Activated T-helper 1 cell treated with anti-CD3 and anti-CD28 coated beads, Interleukin-12 subunit alpha, Interleukin-12 subunit beta, Interleukin-2, Interleukin-4 antibody, amounts not matched to agents 30 ng/mL and 10 ng/mL and 1 ng/mL, durations not matched to agents 14 hours and 24 hours and 36 hours (primary cell): ENCODE results near the gene FADS3. TPM values are rescaled to one million over a fixed set of nuclear protein-coding genes. Genes with fewer than 3 reads are reported as not detected.
A peak's percentile ranks its signal among the peaks of the same experiment; 100 is the strongest.

Experiments
- DNase-seq: peaks from one replicate; pipeline ENCODE4 v3.0.0; 2021; ENCODE audit warnings: low spot score
- H3K27ac Mint-ChIP-seq: one replicate; pipeline ENCODE4 v1.8.0; 2021; ENCODE audit warnings: mild to moderate bottlenecking, mixed read lengths
- H3K27me3 Mint-ChIP-seq: one replicate; pipeline ENCODE4 v1.8.0; 2022; ENCODE audit warnings: mild to moderate bottlenecking, moderate library complexity, mixed read lengths; ENCODE audit not compliant: insufficient read depth
- H3K36me3 Mint-ChIP-seq: one replicate; pipeline ENCODE4 v1.8.0; 2021; ENCODE audit warnings: low read depth, mixed read lengths
- H3K4me1 Mint-ChIP-seq: one replicate; pipeline ENCODE4 v1.8.0; 2021; ENCODE audit warnings: low read depth, mixed read lengths
- H3K4me3 Mint-ChIP-seq: one replicate; pipeline ENCODE4 v1.8.0; 2021; ENCODE audit warnings: mild to moderate bottlenecking, moderate library complexity, mixed read lengths
- H3K9me3 Mint-ChIP-seq: one replicate; pipeline ENCODE4 v1.8.0; 2021; ENCODE audit warnings: mixed read lengths
- intact Hi-C: fragments of 100-400 bp; cut with micrococcal nuclease; formaldehyde crosslinking; loops from one replicate; pipeline ENCODE4 v1.15.1; 2024
- total RNA-seq: library from RNA; stranded (reverse); gene quantifications from 2 replicates; pipeline ENCODE4 v1.2.3, GENCODE V29; 2022

Gene FADS3
- total RNA-seq, 1 donor from 2014 or later = 14.2 TPM

DNA sequence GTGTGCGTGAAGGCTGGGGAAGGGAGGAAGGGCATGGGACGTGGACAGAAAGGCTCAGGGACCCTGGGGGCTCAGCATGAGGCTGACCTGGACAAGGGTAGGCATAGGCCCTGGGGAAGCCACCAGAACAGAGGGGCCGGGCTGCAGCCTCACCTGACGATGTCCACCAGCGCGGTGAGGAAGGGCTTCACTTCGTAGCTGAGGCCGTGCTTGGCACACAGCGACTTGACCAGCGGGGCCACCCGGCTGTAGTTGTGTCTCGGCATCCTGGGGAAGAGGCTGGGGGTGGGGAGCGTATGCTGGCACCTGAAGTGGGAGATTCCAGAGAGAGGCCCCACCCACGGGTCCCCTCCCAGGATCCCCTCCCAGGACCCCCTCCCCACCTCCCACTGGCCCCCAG is 15.6 kb downstream of the FADS3 start:
- Mint-ChIP-seq H3K9me3 (no peaks in the 10 kb centered on the region), H3K4me1 (peaks cover 6% of the 10 kb centered on the region), H3K36me3 (no peaks in the 10 kb centered on the region), H3K27ac (no peak overlapping the region), H3K4me3 (no peak overlapping the region), H3K27me3 (no peaks in the 10 kb centered on the region)
- intact Hi-C loops = no loop called here
- no peak for DNase-seq

DNA sequence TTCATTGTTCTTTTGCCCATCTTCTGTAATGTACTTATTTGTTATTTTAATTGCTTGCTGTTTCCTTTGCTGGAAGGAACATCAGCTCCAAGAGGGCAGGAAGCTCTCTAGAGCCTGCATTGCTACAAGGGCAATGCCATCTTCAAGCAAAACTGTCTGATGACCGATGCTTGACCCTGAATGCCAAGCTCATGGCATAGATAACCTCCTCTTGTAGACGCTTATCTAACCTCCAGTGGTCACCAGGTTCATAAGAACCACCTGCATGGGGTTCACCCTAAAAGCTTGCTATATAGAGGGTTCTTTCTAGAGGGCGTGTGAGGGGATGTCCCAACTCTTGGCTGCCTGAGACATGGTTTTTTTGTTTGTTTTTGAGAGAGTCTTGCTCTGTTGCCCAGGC is 16.5 kb downstream of the FADS3 start:
- H3K36me3 Mint-ChIP-seq = no peaks in the 10 kb centered on the region
- intact Hi-C loops = no loop called here
- H3K9me3 Mint-ChIP-seq = no peaks in the 10 kb centered on the region
- H3K4me3 Mint-ChIP-seq = no peak overlapping the region
- H3K27me3 Mint-ChIP-seq = no peaks in the 10 kb centered on the region
- no peak overlapping the region for H3K27ac Mint-ChIP-seq
- DNase-seq = no peak
- peaks cover 6% of the 10 kb centered on the region for H3K4me1 Mint-ChIP-seq

DNA sequence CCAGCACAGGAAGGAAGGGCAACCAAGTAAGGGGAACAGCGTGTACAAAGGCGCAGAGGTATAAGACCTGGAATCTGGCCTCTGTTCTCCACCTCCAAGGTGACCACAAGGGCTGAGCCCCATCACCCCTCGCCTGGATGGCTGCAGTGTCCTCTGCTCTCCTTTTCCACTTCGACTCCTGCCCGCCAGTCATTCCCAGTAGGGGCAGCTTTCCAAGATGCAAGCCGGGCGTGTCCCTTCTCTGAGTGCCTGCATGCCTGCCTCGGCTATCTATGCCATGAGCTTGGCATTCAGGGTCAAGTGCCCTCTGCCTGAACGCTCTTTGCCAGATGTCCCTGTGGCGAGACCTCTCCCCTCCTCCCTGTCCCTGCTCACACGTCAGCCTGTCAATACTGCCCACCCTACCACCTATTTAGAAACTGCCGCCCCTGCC is 17.0 kb downstream of the FADS3 start:
- Mint-ChIP-seq H3K27me3 (no peaks in the 10 kb centered on the region), H3K36me3 (no peaks in the 10 kb centered on the region), H3K4me3 (no peak overlapping the region), H3K27ac (no peak overlapping the region), H3K9me3 (no peaks in the 10 kb centered on the region), H3K4me1 (peaks cover 6% of the 10 kb centered on the region)
- no peak for DNase-seq
- intact Hi-C loops = no loop called here

DNA sequence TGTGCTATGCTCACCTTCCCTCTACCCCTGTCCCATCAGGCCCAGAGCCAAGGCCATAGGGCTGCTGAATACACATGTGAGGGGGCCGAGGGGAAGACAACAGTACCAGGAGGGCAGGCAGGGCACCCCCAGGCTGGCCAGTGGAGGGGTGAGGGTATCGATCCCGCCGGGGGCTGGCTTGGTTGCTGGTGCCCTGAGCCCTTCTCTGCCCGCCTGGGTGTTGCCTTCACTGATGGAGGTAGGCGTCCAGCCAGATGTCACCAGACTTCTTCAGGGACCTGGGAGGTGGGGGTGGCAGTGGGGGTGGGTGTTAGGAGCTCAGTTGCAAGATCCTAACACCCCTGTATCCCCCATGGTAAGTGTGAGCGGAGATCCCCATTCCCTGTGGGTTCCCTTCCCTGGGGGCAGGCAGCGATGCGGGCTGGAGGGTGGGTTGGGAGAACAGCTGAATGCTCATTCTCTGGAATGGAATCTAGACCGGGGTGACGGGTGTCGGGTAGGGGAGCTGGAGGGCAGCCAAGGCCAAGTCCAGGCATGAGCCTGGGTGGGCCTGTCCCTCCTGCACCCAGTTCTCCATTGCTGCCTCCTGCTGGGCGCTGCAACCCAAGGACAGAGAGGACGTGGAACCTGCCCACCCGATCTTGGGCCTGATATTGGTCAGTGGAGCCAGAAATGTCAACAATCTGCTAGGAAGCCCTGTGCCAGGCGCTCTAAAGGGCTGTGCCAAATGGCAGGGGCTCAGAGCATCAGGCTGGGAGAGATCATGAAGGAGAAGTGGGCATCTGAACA is 17.6 kb downstream of the FADS3 start:
- peaks cover 6% of the 10 kb centered on the region for H3K4me1 Mint-ChIP-seq
- no peak for DNase-seq
- H3K36me3 Mint-ChIP-seq = no peaks in the 10 kb centered on the region
- H3K27ac Mint-ChIP-seq = no peak overlapping the region
- intact Hi-C loops = no loop called here
- H3K9me3 Mint-ChIP-seq = no peaks in the 10 kb centered on the region
- H3K4me3 Mint-ChIP-seq = no peak overlapping the region
- H3K27me3 Mint-ChIP-seq = no peaks in the 10 kb centered on the region

DNA sequence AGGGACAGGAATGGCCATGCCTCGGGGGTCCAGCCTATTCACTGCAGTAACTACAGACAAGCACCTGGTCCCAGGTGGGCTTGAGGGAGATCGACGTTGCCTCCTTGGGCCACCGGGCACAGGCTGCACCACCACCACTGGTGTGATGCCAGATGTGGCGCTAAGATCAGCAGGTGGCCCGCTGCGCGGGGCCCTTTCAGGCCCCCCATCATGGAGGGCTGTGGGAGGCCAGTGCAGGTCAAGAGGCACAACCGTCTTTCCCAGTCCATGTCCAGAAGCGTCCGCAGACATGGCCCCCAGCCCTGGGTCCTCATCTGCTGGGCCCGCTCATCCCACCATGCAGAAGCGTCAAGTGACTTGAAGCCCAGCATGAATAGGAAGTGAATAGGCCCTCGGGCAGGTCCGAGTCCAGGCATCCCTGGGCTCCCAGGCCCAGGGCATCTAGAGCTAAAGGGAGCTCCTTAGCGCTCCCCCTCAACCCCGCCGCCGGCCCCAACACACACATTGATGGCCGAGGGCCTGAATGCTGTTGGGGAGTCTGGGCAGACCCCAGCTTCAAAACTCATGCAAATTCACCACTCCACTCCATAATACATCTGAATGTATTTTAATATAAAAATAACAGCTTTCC is 18.3 kb downstream of the FADS3 start:
- intact Hi-C loops = no loop called here
- Mint-ChIP-seq H3K9me3 (no peaks in the 10 kb centered on the region), H3K36me3 (no peaks in the 10 kb centered on the region), H3K27me3 (no peaks in the 10 kb centered on the region), H3K27ac (no peak overlapping the region), H3K4me1 (peaks cover 6% of the 10 kb centered on the region), H3K4me3 (no peak overlapping the region)
- DNase-seq = no peak

DNA sequence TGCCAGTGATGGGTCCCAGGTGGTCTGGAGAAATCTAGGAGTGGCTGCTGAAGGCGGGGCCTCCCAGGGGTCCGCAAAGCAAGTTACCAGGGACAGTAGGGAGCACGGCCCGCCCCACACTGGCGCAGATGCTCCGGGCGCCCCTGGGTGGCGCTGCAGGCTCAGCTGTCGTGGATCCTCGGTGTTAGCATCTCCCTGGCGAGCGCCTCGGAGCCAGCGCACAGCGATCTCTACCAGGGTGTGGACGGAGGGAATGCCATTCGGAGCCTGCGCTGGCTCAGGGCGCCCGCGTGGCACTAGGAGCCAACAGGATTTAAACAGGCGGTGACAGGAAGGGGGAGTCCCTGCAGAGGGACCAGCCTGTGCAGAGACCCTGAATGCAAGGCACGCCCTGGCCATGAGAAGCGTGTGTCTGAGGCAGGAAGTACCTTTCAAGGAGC is 20.2 kb downstream of the FADS3 start:
- Mint-ChIP-seq H3K9me3 (no peaks in the 10 kb centered on the region), H3K4me3 (peak overlapping the region; percentile 49), H3K27me3 (no peaks in the 10 kb centered on the region), H3K4me1 (peaks cover 6% of the 10 kb centered on the region), H3K27ac (no peak overlapping the region), H3K36me3 (no peaks in the 10 kb centered on the region)
- intact Hi-C loops = loop anchor here (1.0 to 2.0 kb wide), 7 partner anchors 28 to 440 kb away; partner anchors contain the start of gene SCGB2A1
- DNase-seq = peak; percentile 60

DNA sequence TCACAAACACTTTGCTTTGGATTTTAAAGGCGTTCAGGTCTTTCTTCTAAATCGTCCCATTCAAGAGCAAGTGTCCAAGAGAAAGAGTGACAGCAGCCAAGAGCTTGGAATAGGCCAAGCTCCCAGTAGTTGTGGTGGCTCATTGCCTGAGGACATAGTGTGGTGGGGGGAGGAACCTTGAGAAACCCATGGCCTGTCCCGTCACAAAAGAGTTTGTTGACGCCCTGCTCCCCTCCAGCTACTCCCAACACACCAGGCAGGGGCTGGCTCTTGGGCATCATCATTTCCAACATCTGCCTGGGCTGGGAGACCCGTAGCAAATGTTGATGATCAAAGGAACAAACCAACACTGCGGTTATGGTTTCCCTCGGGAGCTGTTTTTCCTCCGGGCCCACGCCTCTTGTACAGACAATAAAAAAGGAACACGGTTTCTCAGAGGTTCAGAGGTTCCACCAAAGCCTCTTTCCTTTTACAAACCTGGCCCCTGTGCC is 20.8 kb downstream of the FADS3 start:
- intact Hi-C loops = loop anchor here (1.0 to 2.0 kb wide), 7 partner anchors 29 to 440 kb away; partner anchors contain the start of gene SCGB2A1
- no peak for DNase-seq
- Mint-ChIP-seq H3K27ac (no peak overlapping the region), H3K27me3 (no peaks in the 10 kb centered on the region), H3K9me3 (no peaks in the 10 kb centered on the region), H3K4me3 (no peak overlapping the region), H3K4me1 (peaks cover 6% of the 10 kb centered on the region), H3K36me3 (peaks cover 5% of the 10 kb centered on the region)

DNA sequence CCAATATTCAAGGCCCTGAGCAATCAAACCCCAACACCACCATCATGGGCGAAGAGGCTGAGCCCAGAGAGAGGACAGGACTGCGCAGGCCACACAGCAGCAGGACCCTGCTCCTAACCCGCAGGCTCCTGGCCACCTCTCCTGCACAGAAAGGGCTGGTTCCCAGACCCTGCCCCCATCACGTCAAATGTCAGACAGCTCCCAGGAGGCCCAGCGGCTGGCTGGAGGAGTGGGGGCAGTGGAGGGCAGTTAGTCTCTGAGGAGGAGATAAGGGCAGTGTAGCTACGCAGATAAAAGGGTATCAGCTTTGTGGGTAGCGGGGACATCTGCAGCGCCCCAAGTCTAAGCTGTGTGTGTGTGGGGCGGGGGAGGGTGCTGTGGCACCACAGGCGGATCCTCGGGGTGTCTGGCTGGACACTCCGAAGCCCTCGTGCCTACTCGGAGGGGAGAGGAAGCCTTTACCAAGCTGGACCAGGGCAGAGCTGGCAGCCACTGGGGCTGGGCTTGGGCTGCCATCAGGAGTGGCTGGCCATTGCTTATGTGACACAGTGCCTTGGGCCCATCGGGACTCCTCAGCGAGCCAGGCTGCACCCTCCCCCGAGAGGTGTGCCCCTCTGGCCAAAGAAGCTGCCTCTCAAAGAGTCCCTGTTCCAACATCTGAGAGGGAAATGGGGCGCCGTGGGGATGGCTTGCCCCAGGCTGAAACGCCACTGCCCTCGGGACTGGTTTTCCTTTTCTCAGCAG is 21.5 kb downstream of the FADS3 start:
- Mint-ChIP-seq H3K9me3 (no peaks in the 10 kb centered on the region), H3K27ac (no peak overlapping the region), H3K27me3 (no peaks in the 10 kb centered on the region), H3K36me3 (peaks cover 11% of the 10 kb centered on the region), H3K4me1 (peaks cover 6% of the 10 kb centered on the region), H3K4me3 (no peak overlapping the region)
- intact Hi-C loops = loop anchor here (2.0 kb wide), 2 partner anchors 339 to 441 kb away; partner anchors contain the start of gene SCGB2A1
- no peak for DNase-seq

DNA sequence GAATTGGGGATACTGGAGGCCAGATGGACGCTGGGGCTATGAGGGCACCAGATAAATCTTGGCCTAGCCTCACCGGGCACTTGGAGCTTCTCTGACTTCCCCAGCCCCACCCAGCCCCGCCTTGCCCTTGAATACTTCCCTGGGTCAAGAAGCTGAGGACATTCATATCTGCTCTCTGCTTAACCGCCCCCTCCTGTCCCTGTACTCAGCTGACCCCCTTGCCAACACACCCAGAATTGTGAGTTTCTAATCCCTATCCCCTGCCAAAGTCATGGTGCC is 22.0 kb downstream of the FADS3 start:
- no peak overlapping the region for H3K27ac Mint-ChIP-seq
- H3K4me1 Mint-ChIP-seq = peaks cover 6% of the 10 kb centered on the region
- H3K27me3 Mint-ChIP-seq = no peaks in the 10 kb centered on the region
- intact Hi-C loops = no loop called here
- no peak overlapping the region for H3K4me3 Mint-ChIP-seq
- H3K36me3 Mint-ChIP-seq = peaks cover 14% of the 10 kb centered on the region
- DNase-seq = no peak
- no peaks in the 10 kb centered on the region for H3K9me3 Mint-ChIP-seq

DNA sequence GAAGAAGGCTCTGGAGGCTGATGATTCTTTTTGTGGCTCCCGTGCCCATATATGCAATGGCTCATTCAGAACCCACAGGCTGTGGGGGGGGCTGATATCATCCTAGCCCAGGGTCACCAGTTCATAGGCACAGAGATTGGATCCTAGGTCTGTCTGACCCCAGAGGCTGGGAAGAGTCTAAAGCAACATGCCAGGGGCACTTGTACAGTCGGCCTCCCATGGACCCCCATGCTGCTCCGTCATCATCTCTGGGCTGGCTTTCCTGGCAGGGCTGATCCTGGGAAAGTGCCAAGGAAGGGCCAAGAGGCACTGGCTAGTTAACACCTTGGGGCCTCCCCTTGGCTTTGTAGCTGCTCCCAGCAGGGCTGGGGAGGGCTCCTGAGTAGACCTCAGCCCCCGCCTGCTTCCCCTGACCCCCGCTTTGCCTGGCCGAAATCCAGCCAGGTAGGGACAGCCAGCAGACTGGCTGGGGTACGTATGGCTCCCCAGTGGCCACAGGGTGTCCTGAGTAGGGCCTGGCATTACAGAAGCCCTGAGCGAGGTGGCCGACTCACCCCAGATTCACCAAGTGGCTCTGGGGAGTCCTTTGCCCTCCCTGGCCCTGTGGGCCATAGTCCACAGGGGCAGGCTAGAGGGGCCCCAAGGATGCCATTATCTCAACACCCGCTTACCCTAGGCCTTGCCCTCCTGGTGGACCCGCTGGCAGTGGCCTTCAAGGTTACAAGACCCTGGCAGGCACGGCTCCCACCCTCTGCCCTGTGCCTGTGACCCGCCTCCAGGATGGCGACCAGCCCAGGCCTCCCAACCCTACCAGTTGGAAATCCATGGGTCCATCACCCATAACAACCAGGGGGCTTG is 22.5 kb downstream of the FADS3 start:
- H3K9me3 Mint-ChIP-seq = no peaks in the 10 kb centered on the region
- peaks cover 6% of the 10 kb centered on the region for H3K4me1 Mint-ChIP-seq
- no peaks in the 10 kb centered on the region for H3K27me3 Mint-ChIP-seq
- peaks cover 14% of the 10 kb centered on the region for H3K36me3 Mint-ChIP-seq
- intact Hi-C loops = no loop called here
- DNase-seq = no peak
- H3K27ac Mint-ChIP-seq = no peak overlapping the region
- H3K4me3 Mint-ChIP-seq = no peak overlapping the region

DNA sequence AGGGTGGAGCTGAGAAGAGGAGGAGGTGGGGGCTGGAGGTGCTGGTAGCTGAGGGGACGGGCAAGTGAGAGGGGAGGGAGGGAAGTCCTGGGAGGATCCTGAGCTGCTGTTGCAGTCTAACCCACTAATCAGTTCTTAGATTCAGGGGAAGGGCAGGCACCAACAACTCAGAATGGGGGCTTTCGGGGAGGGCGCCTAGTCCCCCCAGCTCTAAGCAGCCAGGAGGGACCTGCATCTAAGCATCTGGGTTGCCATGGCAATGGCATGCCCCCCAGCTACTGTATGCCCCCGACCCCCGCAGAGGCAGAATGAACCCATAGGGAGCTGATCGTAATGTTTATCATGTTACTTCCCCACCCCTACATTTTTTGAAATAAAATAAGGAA is 24.4 kb downstream of the FADS3 start:
- Mint-ChIP-seq H3K27ac (no peak overlapping the region), H3K36me3 (peaks cover 17% of the 10 kb centered on the region), H3K9me3 (no peaks in the 10 kb centered on the region), H3K4me3 (no peak overlapping the region), H3K27me3 (no peaks in the 10 kb centered on the region), H3K4me1 (peaks cover 6% of the 10 kb centered on the region)
- intact Hi-C loops = no loop called here
- DNase-seq = no peak

DNA sequence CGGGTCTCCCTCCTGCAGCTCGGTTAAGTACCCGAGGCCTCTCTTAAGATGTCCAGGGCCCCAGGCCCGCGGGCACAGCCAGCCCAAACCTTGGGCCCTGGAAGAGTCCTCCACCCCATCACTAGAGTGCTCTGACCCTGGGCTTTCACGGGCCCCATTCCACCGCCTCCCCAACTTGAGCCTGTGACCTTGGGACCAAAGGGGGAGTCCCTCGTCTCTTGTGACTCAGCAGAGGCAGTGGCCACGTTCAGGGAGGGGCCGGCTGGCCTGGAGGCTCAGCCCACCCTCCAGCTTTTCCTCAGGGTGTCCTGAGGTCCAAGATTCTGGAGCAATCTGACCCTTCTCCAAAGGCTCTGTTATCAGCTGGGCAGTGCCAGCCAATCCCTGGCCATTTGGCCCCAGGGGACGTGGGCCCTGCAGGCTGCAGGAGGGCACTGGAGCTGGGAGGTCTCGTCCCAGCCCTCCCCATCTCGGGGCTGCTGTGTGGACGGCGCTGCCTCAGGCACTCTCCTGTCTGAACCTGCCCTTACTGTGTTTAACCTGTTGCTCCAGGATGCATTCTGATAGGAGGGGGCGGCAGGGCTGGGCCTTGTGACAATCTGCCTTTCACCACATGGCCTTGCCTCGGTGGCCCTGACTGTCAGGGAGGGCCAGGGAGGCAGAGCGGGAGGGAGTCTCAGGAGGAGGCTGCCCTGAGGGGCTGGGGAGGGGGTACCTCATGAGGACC is 25.0 kb downstream of the FADS3 start:
- Mint-ChIP-seq H3K9me3 (no peaks in the 10 kb centered on the region), H3K27me3 (no peaks in the 10 kb centered on the region), H3K27ac (no peak overlapping the region), H3K4me1 (peaks cover 5% of the 10 kb centered on the region), H3K4me3 (no peak overlapping the region), H3K36me3 (peaks cover 23% of the 10 kb centered on the region)
- DNase-seq = no peak
- intact Hi-C loops = no loop called here
